ENCODE results near the gene SPEF1. TPM values are rescaled to one million over a fixed set of nuclear protein-coding genes. Genes with fewer than 3 reads are reported as not detected.
A peak's percentile ranks its signal among the peaks of the same experiment; 100 is the strongest.

SPEF1 gene
- total RNA-seq, 2 donors from 2014 or later = not detected

GRCh38 chr20:3747471-3747870, 33.8 kb downstream of the SPEF1 start:
- DNase-seq = no peak
- no peak for TF ChIP-seq CTCF (IDR thresholded peaks at IDR 0.05)
- Histone ChIP-seq H3K9me3 (no peaks in the 10 kb centered on the region), H3K9ac (ENCODE audit: low read depth in 2 of 2, low read length in 2 of 2) (no peak overlapping the region), H3K27ac (no peak overlapping the region), H3K27me3 (peaks cover 15% of the 10 kb centered on the region), H3K36me3 (no peaks in the 10 kb centered on the region), H3K4me3 (no peak overlapping the region), H3K4me1 (no peaks in the 10 kb centered on the region)
- intact Hi-C loops (cut with DNase I) = no loop called here

- DNase-seq = no peak
- H3K27ac ChIP-seq = no peak overlapping the region
- H3K4me1 ChIP-seq = no peaks in the 10 kb centered on the region
- H3K36me3 ChIP-seq = no peaks in the 10 kb centered on the region
- H3K27me3 ChIP-seq = peaks cover 10% of the 10 kb centered on the region
- intact Hi-C loops (cut with DNase I) = no loop called here
- H3K9me3 ChIP-seq = no peaks in the 10 kb centered on the region
- no peak overlapping the region for H3K4me3 ChIP-seq
- no peak overlapping the region for H3K9ac ChIP-seq (ENCODE audit: low read depth in 2 of 2, low read length in 2 of 2)
- no peak for TF ChIP-seq CTCF (IDR thresholded peaks at IDR 0.05)
These were observed 35.5 kb downstream of the SPEF1 start for GRCh38 chr20:3745686-3746173.

- H3K9ac ChIP-seq (ENCODE audit: low read depth in 2 of 2, low read length in 2 of 2) = no peak overlapping the region
- intact Hi-C loops (cut with DNase I) = no loop called here
- peaks cover 3% of the 10 kb centered on the region for H3K27me3 ChIP-seq
- H3K9me3 ChIP-seq = no peaks in the 10 kb centered on the region
- no peak for TF ChIP-seq CTCF (IDR thresholded peaks at IDR 0.05)
- H3K4me3 ChIP-seq = no peak overlapping the region
- H3K36me3 ChIP-seq = no peaks in the 10 kb centered on the region
- H3K4me1 ChIP-seq = no peaks in the 10 kb centered on the region
- DNase-seq = peak; percentile 70
- H3K27ac ChIP-seq = no peak overlapping the region
These were observed 36.2 kb downstream of the SPEF1 start for GRCh38 chr20:3744806-3745685.

- no peak for TF ChIP-seq CTCF (IDR thresholded peaks at IDR 0.05)
- H3K4me3 ChIP-seq = no peak overlapping the region
- H3K9ac ChIP-seq (ENCODE audit: low read depth in 2 of 2, low read length in 2 of 2) = no peak overlapping the region
- H3K36me3 ChIP-seq = no peaks in the 10 kb centered on the region
- no peaks in the 10 kb centered on the region for H3K9me3 ChIP-seq
- no peak for DNase-seq
- no peaks in the 10 kb centered on the region for H3K27me3 ChIP-seq
- no peak overlapping the region for H3K27ac ChIP-seq
- no peaks in the 10 kb centered on the region for H3K4me1 ChIP-seq
- intact Hi-C loops (cut with DNase I) = no loop called here
These were observed 37.2 kb downstream of the SPEF1 start for GRCh38 chr20:3744037-3744436.

- intact Hi-C loops (cut with DNase I) = no loop called here
- DNase-seq = no peak
- H3K4me1 ChIP-seq = no peaks in the 10 kb centered on the region
- H3K36me3 ChIP-seq = no peaks in the 10 kb centered on the region
- no peaks in the 10 kb centered on the region for H3K9me3 ChIP-seq
- no peak overlapping the region for H3K9ac ChIP-seq (ENCODE audit: low read depth in 2 of 2, low read length in 2 of 2)
- no peak overlapping the region for H3K4me3 ChIP-seq
- no peak overlapping the region for H3K27ac ChIP-seq
- H3K27me3 ChIP-seq = no peaks in the 10 kb centered on the region
- no peak for TF ChIP-seq CTCF (IDR thresholded peaks at IDR 0.05)
These were observed 38.0 kb downstream of the SPEF1 start for GRCh38 chr20:3743251-3743650.

All from colonic mucosa (tissue), 4 donors.